Ovary (tissue), 3 donors: ENCODE measurements around the gene PYM1.

ENCODE experiments used
- EP300 ChIP-seq: sonication (generic); formaldehyde crosslinking; IDR thresholded peaks from one replicate; pipeline ENCODE4 v1.6.1; 2017; ENCODE audit warnings: antibody characterized with exemption
- POLR2A ChIP-seq: fragments of 450-650 bp; IDR thresholded peaks from one replicate; pipeline ENCODE4 v1.6.1; 2017; ENCODE audit warnings: antibody characterized with exemption, mild to moderate bottlenecking, moderate library complexity
- TF ChIP-seq, protein P1 (sequence below), 3 donors: fragments of 450-650 bp in 2 of 3; fragments of 200-600 bp in 1 of 3; IDR thresholded peaks; one replicate each; pipeline versions ENCODE4 v1.5.1 to v1.8.0; 2016 to 2022; ENCODE audit warnings: antibody characterized with exemption in 3 of 3, mild to moderate bottlenecking in 1 of 3
- donor health status: DM: no; HTN: no; CAD: no.

DNA sequence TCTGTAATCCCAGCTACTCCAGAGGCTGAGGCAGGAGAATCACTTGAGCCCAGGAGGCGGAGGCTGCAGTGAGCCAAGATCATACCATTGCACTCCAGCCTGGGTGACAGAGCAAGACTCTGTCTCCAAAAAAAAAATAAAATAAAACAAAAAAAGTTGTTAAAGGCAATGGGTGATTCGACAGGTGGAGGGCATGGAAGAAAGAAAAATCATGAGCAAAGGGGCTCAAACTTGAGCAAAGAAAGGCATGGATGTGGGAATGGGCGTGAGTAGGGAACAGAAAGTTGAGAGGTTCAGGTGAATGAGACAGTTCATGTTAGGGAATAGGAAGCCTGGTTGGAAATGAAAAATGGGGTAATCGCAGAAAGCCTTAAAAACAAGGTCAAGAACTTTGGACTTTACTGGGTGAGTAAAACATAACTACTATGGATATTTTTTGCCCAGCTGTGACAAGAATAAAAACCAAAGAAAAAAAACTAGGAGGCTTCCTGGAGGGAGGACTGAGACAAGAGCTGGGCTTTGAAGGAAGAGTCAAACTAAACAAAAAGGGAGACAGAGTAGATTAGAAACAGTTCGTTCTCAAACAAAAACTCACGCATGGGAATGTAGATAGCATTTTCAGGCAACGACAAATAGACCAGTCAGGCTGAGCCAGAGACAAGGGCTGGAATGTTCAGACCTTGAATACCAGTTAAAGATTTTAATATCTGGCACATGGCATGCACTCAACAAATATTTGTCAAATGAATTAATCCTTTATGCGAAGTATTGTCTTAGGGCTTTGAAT, 18.8 kb downstream of the PYM1 start:
- TF ChIP-seq, protein P1, sequence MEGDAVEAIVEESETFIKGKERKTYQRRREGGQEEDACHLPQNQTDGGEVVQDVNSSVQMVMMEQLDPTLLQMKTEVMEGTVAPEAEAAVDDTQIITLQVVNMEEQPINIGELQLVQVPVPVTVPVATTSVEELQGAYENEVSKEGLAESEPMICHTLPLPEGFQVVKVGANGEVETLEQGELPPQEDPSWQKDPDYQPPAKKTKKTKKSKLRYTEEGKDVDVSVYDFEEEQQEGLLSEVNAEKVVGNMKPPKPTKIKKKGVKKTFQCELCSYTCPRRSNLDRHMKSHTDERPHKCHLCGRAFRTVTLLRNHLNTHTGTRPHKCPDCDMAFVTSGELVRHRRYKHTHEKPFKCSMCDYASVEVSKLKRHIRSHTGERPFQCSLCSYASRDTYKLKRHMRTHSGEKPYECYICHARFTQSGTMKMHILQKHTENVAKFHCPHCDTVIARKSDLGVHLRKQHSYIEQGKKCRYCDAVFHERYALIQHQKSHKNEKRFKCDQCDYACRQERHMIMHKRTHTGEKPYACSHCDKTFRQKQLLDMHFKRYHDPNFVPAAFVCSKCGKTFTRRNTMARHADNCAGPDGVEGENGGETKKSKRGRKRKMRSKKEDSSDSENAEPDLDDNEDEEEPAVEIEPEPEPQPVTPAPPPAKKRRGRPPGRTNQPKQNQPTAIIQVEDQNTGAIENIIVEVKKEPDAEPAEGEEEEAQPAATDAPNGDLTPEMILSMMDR (IDR thresholded peaks at IDR 0.05): no peak
- TF ChIP-seq EP300 (no peak), POLR2A (no peak)
